Mucosa of stomach (tissue), 1 donor: ENCODE measurements around the gene WIPF3.
A peak's percentile ranks its signal among the peaks of the same experiment; 100 is the strongest.

ENCODE experiments used
- H3K27me3 ChIP-seq: one replicate; pipeline ENCODE4 v1.7.0; 2013; ENCODE audit warnings: mild to moderate bottlenecking, low read length; ENCODE audit not compliant: control insufficient read depth, insufficient read depth
- H3K36me3 ChIP-seq: one replicate; pipeline ENCODE4 v1.7.0; 2013; ENCODE audit warnings: low read length; ENCODE audit not compliant: control insufficient read depth, insufficient read depth
- H3K4me1 ChIP-seq: one replicate; pipeline ENCODE4 v1.7.0; 2013; ENCODE audit warnings: mild to moderate bottlenecking, low read length; ENCODE audit not compliant: control insufficient read depth, insufficient read depth
- H3K4me3 ChIP-seq: one replicate; pipeline ENCODE4 v1.7.0; 2013; ENCODE audit warnings: low read length
- H3K9ac ChIP-seq: one replicate; pipeline ENCODE4 v1.7.0; 2013; ENCODE audit warnings: mild to moderate bottlenecking, low read length, moderate library complexity
- H3K9me3 ChIP-seq: one replicate; pipeline ENCODE4 v1.7.0; 2013; ENCODE audit warnings: mild to moderate bottlenecking, low read length, moderate library complexity; ENCODE audit not compliant: control insufficient read depth
- donor health status: Pancreatic carcinoma.

The WIPF3 gene

DNA sequence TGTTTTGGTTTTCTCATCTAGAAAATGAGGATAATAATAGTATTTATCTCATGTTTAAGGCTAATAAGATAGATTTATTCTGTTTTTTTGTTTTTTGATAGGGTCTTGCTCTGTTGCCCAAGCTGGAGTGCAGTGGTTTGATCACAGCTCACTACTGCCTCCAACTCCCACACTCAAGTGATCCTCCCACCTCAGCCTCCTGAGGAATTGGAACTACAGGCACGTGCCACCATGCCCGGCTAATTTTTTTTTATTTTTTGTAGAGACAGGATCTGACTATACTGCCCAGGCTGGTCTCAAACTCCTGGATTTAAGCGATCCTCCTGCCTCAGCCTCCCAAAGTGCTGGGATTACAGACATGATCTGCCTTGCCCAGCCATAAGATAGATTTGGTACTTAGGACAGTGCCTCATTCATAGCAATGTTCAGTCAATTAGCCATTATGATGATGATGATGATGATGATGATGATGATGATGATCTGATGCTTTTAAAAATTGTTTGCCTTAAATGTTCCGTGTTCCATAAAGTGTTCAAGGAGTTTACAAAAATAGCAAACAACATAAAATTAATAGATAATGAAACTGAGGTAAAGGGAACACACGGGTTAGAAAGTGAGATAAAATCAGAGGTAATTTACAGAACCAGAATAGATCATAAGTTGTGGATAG is 4.6 kb downstream of the WIPF3 start:
- Histone ChIP-seq H3K4me1 (peaks cover 22% of the 10 kb centered on the region), H3K9me3 (no peaks in the 10 kb centered on the region), H3K4me3 (no peak overlapping the region), H3K9ac (no peak overlapping the region), H3K27me3 (peaks cover 8% of the 10 kb centered on the region), H3K36me3 (no peaks in the 10 kb centered on the region)

DNA sequence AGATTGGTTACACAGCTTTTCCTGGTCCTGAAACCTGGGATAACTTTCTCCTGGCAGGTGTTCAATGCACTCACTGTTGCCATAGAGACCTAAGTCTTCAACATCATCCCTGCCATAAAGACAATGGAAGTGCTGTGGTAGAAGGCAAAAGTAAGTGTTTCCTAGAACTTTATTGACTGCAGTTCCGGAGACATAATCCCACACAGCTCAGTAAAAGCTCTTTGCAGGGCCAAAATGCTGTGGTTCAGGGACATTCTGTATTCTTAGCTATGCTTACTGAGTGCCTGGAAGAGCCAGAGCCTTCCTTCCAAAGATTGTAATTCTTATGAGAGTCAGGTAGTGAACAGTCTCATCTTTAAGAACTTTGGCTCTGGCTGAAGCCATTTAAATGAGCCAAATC is 5.3 kb downstream of the WIPF3 start:
- Histone ChIP-seq H3K9me3 (no peaks in the 10 kb centered on the region), H3K36me3 (no peaks in the 10 kb centered on the region), H3K4me1 (peaks cover 22% of the 10 kb centered on the region), H3K9ac (no peak overlapping the region), H3K27me3 (peaks cover 6% of the 10 kb centered on the region), H3K4me3 (no peak overlapping the region)

DNA sequence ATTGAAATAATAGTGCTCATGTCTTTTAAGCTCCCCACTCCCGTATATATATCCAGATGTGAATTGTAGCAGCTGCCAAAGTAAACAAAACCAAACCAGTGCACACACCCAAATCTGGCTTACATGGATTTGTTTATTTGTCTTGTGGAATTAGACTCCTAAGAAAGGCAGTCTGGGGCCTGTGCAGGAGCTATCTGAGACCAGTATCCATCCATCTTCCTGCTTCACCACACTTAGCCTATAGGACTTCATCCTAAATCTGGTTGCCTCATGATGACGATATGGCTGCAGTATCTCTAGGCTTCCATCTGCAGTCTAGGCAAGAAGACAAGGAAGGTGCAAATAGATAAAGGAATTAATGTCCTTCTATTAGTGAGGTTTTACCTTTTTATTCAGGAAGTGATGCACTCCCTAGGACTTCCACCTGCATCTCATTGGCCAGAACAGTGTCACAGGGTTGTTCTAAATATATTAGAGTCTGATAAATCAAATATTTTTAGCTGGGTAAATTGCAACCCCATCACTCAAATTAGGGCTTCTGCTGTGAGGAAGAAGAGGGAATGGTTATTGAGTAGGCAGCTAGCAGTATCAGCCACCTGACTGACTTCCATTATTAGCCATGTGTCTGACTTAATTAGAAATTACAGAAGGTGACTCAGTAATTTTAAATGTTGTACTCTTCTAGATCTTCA is 6.0 kb downstream of the WIPF3 start:
- Histone ChIP-seq H3K4me3 (no peak overlapping the region), H3K9ac (no peak overlapping the region), H3K36me3 (no peaks in the 10 kb centered on the region), H3K4me1 (peaks cover 17% of the 10 kb centered on the region), H3K9me3 (no peaks in the 10 kb centered on the region), H3K27me3 (peaks cover under 1% of the 10 kb centered on the region)

DNA sequence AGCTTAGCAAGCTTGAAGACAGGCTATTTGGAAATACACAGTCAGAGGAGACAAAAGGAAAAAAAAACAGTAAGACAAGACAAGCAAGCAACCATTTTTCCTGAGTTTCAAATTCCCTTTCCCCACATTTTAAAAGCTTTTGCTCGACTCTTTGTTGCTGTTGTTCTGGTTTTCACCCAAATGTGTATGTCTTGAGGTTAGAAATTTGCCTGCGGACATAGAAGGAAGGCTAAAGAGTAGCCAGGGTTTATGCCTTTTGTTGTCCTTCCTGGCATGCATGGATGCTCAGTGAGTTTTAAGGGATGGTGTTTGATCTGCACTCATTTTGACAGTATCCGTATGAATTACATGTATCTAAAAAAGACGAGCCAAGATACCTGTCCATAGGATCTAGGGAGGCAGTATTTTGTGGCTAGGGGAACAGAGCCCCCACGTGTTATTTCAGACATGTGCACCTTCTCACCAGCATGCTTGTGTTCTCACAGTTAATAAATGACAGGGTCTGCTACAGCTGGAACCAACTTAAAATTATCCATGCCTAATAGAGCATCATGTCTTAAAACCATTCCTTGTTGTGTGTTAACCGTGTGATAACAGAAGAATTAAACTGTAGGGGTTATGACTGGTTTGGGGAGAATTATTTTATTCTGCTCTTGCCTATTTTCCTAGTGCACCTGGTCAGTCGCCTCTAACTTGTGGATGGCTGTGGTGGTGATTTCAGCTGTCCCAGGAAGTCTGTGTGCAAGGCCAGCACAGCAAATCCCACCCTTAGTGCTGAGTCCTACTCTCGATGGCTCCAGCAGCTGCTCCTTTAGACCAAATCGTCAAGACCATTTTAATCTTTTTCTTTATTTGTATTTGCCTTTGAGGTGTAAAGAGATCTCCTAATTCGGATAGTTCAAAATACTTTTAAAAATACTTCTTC is 9.1 kb downstream of the WIPF3 start:
- Histone ChIP-seq H3K4me1 (no peaks in the 10 kb centered on the region), H3K4me3 (no peak overlapping the region), H3K9me3 (no peaks in the 10 kb centered on the region), H3K9ac (no peak overlapping the region), H3K36me3 (no peaks in the 10 kb centered on the region), H3K27me3 (no peaks in the 10 kb centered on the region)

DNA sequence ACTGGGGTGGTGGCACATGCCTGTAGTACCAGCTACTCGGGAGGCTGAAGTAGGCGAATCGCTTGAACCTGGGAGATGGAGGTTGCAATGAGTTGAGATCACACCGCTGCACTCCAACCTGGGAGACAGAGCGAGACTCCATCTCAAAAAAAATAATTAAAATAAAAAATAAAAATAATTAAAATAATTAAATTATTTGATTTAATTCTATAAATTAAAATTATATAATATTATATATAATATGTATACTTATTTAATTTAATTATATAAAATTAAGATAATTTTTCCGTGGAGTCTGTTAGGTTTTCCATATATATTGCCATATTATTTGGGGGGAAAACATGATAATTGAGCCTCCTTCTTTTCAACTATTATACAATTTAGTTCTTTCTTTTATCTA is 12.0 kb downstream of the WIPF3 start:
- Histone ChIP-seq H3K9ac (no peak overlapping the region), H3K27me3 (no peaks in the 10 kb centered on the region), H3K9me3 (no peaks in the 10 kb centered on the region), H3K4me1 (no peaks in the 10 kb centered on the region), H3K4me3 (no peak overlapping the region), H3K36me3 (no peaks in the 10 kb centered on the region)

DNA sequence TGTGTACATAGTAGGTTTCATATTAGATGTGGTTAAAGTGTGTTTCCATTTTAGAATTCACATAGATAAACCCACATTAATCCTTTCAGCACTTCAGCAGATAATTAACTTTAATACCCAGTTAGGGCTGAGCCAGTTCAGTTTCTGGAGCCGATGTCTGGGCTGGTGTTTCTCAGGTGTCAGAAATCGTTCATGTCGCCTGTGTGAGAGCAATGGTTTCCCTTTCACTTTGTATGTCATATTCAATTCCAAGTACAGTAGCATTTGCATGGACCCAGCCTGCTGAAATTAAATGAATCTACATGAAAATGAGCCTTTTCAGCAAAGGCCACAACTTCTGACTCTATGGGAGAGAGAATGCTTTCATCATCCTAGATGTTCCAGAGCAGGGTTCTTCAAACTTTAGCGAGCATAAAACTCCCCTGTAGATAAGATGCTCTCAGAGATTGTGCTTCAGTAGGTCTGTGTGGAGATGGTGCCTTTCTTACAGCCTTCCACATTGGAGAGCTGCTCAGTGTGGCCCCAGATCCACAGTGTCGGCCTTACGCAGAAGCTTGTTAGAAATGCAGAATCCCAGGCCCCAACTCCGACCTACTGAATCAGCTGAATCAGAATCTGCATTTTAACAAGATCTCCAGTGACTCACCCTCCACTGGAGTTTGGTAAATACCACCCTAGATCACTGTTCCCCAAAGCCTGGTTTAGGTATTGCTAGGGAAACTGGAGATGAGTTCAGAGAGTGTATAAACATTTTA is 19.6 kb downstream of the WIPF3 start:
- H3K4me1 ChIP-seq, result peaks cover 6% of the 10 kb centered on the region
- H3K36me3 ChIP-seq, result no peaks in the 10 kb centered on the region
- H3K27me3 ChIP-seq, result no peaks in the 10 kb centered on the region
- H3K9me3 ChIP-seq, result no peaks in the 10 kb centered on the region
- peak overlapping the region; percentile 45 for H3K9ac ChIP-seq
- H3K4me3 ChIP-seq, result no peak overlapping the region

DNA sequence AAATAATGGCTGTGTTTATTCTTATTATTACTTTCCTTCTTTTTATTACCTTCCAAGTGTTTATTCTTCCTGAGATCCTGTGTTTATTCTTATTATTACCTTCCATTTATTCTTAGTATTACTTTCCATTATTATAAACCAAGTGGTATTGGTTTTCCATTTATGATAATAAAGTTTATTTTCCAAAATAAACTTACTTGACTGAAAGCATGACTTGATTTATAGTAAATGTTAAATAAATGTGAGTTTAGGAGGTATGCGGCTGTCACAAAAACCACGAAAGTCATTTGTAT is 20.2 kb downstream of the WIPF3 start:
- Histone ChIP-seq H3K9me3 (peaks cover under 1% of the 10 kb centered on the region), H3K36me3 (no peaks in the 10 kb centered on the region), H3K9ac (no peak overlapping the region), H3K27me3 (no peaks in the 10 kb centered on the region), H3K4me1 (peaks cover 6% of the 10 kb centered on the region), H3K4me3 (no peak overlapping the region)

DNA sequence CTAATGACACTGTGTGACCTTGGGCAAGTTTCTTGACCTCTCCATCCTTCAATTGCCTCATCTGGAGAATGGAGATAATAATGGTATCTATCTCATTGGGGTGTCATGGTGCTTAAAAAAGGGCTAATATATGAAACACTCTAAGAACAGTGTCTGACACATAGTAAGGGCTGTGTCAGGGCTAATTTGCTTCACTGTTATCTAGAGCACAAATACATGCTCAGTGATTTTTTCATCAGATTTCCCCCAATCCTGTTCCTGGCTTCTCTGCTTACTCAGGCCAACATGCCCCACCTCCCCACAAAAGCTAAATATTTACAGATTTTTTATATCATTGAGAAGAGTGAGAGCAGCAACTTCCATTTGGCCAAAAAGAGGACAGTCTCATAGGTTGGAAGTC is 20.6 kb downstream of the WIPF3 start:
- Histone ChIP-seq H3K36me3 (no peaks in the 10 kb centered on the region), H3K9ac (no peak overlapping the region), H3K4me3 (no peak overlapping the region), H3K27me3 (no peaks in the 10 kb centered on the region), H3K4me1 (peaks cover 6% of the 10 kb centered on the region), H3K9me3 (peaks cover 4% of the 10 kb centered on the region)

DNA sequence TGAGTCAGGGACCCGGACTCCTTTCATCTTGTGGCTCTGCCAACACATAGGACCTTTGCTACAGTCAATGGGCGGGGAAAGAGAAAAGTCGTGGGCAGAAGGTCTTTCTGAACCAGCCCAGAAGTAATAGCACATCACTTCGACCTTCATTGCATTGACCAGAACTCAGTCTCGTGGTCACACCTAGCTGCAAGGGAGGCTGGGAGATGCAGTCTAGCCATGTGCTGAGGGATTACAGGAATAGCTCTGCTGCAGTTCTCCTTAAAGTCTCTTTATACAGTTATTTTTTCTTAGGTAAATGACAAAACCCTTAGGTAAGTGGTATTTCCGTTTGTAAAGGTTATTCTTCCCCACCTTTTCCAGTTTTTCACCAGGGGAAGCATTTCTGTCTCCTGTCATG is 25.4 kb downstream of the WIPF3 start:
- H3K36me3 ChIP-seq, result no peaks in the 10 kb centered on the region
- no peak overlapping the region for H3K4me3 ChIP-seq
- peaks cover 3% of the 10 kb centered on the region for H3K4me1 ChIP-seq
- H3K27me3 ChIP-seq, result no peaks in the 10 kb centered on the region
- H3K9me3 ChIP-seq, result peaks cover 4% of the 10 kb centered on the region
- H3K9ac ChIP-seq, result no peak overlapping the region

DNA sequence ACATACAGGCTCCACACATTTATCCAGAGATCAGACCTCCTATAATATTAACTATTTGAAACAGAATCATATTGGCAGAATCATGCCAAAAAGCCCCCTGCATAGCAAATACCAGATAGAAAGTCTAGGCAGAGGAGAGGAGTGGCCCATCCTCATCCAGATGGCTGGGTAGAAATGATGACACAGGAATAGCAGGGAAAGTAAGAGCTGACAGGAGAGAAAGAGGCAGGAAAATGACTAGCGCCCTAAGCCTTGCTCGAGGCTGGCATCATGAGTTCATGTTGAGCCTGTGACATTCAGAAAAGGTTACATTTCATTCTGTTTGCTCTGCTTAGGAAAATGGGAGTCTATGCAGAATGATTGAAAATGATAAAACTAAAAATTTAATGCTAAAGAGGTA is 27.6 kb downstream of the WIPF3 start:
- Histone ChIP-seq H3K36me3 (no peaks in the 10 kb centered on the region), H3K9me3 (peaks cover 4% of the 10 kb centered on the region), H3K9ac (no peak overlapping the region), H3K27me3 (no peaks in the 10 kb centered on the region), H3K4me3 (no peak overlapping the region), H3K4me1 (no peaks in the 10 kb centered on the region)

DNA sequence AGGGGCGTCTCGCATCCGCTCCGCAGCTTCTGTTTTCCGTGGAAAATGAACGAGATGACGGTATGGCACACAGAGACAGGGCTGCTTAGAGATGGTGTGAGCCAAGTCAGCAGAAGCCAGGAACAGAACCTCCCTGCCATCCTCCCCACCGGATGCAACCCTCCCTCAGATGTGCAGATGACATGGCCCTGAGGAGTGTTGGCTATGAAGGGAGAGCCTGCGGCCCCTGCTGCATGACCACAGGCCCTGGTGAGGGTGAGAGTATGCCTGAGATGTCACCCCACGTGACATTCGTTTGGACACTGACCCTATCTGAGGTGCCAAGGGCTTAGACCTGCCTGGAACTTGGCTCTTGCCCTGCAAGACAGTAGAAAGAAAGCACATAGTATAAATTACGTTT is 29.4 kb downstream of the WIPF3 start:
- Histone ChIP-seq H3K27me3 (no peaks in the 10 kb centered on the region), H3K4me3 (no peak overlapping the region), H3K9ac (no peak overlapping the region), H3K36me3 (no peaks in the 10 kb centered on the region), H3K4me1 (no peaks in the 10 kb centered on the region), H3K9me3 (peaks cover 4% of the 10 kb centered on the region)

DNA sequence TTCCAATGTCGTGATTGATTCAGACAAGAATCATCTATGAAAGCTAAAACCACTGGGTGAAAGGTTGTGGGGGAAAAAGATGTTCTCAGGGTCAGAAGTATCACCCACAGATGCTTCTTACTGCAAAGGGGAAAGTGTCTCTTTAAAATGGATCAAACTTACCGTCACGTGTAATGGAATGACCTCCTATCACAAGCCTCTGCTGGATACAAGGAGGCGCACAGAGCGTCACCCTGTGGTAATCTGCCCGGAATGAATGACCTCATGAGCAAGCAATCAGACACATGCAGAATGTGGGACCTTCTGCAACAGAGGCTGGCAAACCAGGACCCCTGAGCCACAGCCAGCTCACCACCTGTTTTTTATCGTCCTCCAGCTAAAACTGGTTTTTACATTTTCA is 33.0 kb downstream of the WIPF3 start:
- no peaks in the 10 kb centered on the region for H3K27me3 ChIP-seq
- no peak overlapping the region for H3K4me3 ChIP-seq
- H3K9me3 ChIP-seq, result no peaks in the 10 kb centered on the region
- no peaks in the 10 kb centered on the region for H3K36me3 ChIP-seq
- peaks cover 24% of the 10 kb centered on the region for H3K4me1 ChIP-seq
- no peak overlapping the region for H3K9ac ChIP-seq
